Iris pigment epithelial cell (primary cell): ENCODE measurements around the gene UBAP1L.

Experiments
- DNase-seq: peaks from one replicate; pipeline ENCODE4 v3.0.0-alpha.2; 2011; ENCODE audit warnings: low read depth

Gene UBAP1L

GRCh38 chr15:65042776-65043327 is 72.1 kb downstream of the UBAP1L start:
- no peak for DNase-seq
